ELF-1 (cell line): Measurements from ENCODE around the gene DLEU7.

Experiments used
- DNase-seq: peaks from one replicate; pipeline ENCODE4 v3.0.0-alpha.2; 2016; ENCODE audit warnings: low read depth, low spot score

The DLEU7 gene

GRCh38 chr13:50843257-50844083, at the start of gene DLEU7:
Gene DLEU7 (minus strand): TSS chr13:50843692. CDS start chr13:50843646, 46 bp downstream.
- peak; percentile 69 for DNase-seq

- DNase-seq = no peak
Measured at GRCh38 chr13:50892210-50892944, 48.9 kb upstream of the DLEU7 start.

- no peak for DNase-seq
Measured at GRCh38 chr13:50891206-50891605, 47.7 kb upstream of the DLEU7 start.

- DNase-seq = no peak
Measured at GRCh38 chr13:50889317-50889716, 45.8 kb upstream of the DLEU7 start.

GRCh38 chr13:50888362-50888761, 44.9 kb upstream of the DLEU7 start:
- no peak for DNase-seq

GRCh38 chr13:50887151-50887550, 43.7 kb upstream of the DLEU7 start:
- DNase-seq = no peak

GRCh38 chr13:50884265-50884664, 40.8 kb upstream of the DLEU7 start:
- DNase-seq = no peak

GRCh38 chr13:50883728-50884127, 40.2 kb upstream of the DLEU7 start:
- DNase-seq = no peak

- DNase-seq = no peak
Measured at GRCh38 chr13:50882816-50883435, 39.4 kb upstream of the DLEU7 start.

GRCh38 chr13:50873991-50874390, 30.5 kb upstream of the DLEU7 start:
- no peak for DNase-seq

GRCh38 chr13:50873467-50873866, 30.0 kb upstream of the DLEU7 start:
- DNase-seq = no peak

- DNase-seq = no peak
Measured at GRCh38 chr13:50871405-50871804, 27.9 kb upstream of the DLEU7 start.

- DNase-seq = no peak
Measured at GRCh38 chr13:50867637-50867945, 24.1 kb upstream of the DLEU7 start.

GRCh38 chr13:50866817-50867636, 23.5 kb upstream of the DLEU7 start:
- no peak for DNase-seq

GRCh38 chr13:50864492-50864891, 21.0 kb upstream of the DLEU7 start:
- no peak for DNase-seq

- no peak for DNase-seq
Measured at GRCh38 chr13:50855681-50856080, 12.2 kb upstream of the DLEU7 start.

- DNase-seq = no peak
Measured at GRCh38 chr13:50850445-50850844, 7.0 kb upstream of the DLEU7 start.

- DNase-seq = no peak
Measured at GRCh38 chr13:50847501-50847900, 4.0 kb upstream of the DLEU7 start.

- DNase-seq = no peak
Measured at GRCh38 chr13:50846861-50847475, 3.5 kb upstream of the DLEU7 start.

GRCh38 chr13:50845211-50845610, 1.7 kb upstream of the DLEU7 start:
- DNase-seq = no peak

GRCh38 chr13:50844084-50844875, 788 bp upstream of the DLEU7 start:
- DNase-seq = no peak
